GM23248 (cell line): Measurements from ENCODE around the gene SCN8A.

Source experiments
- EZH2 ChIP-seq: fragments of 200-600 bp; sonication (generic); IDR thresholded peaks from 2 replicates; pipeline ENCODE4 v1.6.1; 2018; ENCODE audit warnings: antibody characterized with exemption, mild to moderate bottlenecking; ENCODE audit not compliant: insufficient read depth, poor library complexity, severe bottlenecking
- EZH2phosphoT487 ChIP-seq: fragments of 200-600 bp; sonication (generic); IDR thresholded peaks from 2 replicates; pipeline ENCODE4 v1.6.1; 2018; ENCODE audit warnings: antibody characterized with exemption, moderate library complexity, mild to moderate bottlenecking, low read depth; ENCODE audit not compliant: insufficient read depth

DNA sequence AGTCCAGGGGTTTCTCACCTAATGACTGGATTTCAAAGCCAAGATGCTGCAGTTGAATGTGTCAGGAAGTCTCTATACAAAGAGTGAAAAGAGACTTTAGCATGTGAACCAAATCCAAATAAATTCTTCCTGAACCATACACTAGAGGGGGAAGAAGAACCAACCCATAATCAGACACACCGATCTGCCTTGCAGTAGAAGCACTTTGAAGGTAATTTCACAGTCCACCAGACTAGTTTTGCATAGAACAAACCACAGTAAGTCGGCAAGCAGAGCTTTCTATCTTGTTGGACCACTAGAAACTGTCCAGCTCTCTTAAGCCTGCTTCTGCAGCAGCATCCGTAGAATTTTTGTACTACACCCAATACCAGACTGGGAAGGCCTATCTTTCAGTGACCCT is 218.2 kb downstream of the SCN8A start:
- no peak for TF ChIP-seq EZH2
- no peak for TF ChIP-seq EZH2phosphoT487
